ENCODE results near the gene SRP72. TPM values are rescaled to one million over a fixed set of nuclear protein-coding genes. Genes with fewer than 3 reads are reported as not detected.

Gene SRP72
- polyA plus RNA-seq, 2 of the 4 experiments (the other 2 are of a cell fraction): 70.1 to 135 TPM

GRCh38 chr4:56530269-56531148 is 63.1 kb downstream of the SRP72 start:
- peak overlapping the region; percentile 59 for H3K4me3 ChIP-seq
- FAIRE-seq (no peak), DNase-seq (ENCODE audit: low read depth in 1 of 2, low spot score in 1 of 2) (peak; percentile 38 to 66), ATAC-seq (peak; percentile 93 to 97)
- no peaks in the 10 kb centered on the region for H3K9me3 ChIP-seq
- POLR2A ChIA-PET: interaction anchor here (0.7 to 1.6 kb wide), 6 partner anchors 45 to 630 kb away, joined by 3 to 7 read pairs (median 4); partner anchors contain the start of genes PAICS and PPAT
- CTCF ChIA-PET: interaction anchor here (1.8 to 3.5 kb wide), 2 partner anchors 13 to 15 kb away, joined by 5 to 12 read pairs; no protein-coding TSS in a partner anchor
- no peaks in the 10 kb centered on the region for H3K4me1 ChIP-seq
- peak overlapping the region; percentile 44 to 80; a peak in 5 of 6 replicates for H3K27ac ChIP-seq
- WGBS (ENCODE audit: missing lambda C conversion rate): 24% methylated on average over 32 of the region's 68 CpGs
- peak overlapping the region; percentile 89 for H3K4me2 ChIP-seq
- TF ChIP-seq, protein P1, sequence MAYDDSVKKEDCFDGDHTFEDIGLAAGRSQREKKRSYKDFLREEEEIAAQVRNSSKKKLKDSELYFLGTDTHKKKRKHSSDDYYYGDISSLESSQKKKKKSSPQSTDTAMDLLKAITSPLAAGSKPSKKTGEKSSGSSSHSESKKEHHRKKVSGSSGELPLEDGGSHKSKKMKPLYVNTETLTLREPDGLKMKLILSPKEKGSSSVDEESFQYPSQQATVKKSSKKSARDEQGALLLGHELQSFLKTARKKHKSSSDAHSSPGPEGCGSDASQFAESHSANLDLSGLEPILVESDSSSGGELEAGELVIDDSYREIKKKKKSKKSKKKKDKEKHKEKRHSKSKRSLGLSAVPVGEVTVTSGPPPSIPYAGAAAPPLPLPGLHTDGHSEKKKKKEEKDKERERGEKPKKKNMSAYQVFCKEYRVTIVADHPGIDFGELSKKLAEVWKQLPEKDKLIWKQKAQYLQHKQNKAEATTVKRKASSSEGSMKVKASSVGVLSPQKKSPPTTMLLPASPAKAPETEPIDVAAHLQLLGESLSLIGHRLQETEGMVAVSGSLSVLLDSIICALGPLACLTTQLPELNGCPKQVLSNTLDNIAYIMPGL (CRISPR knock-in tag; IDR thresholded peaks at IDR 0.05; ENCODE audit: borderline replicate concordance): no peak
- no peak for TF ChIP-seq RAD21 (conservative IDR thresholded peaks at IDR 0.05 in 1 of 2, IDR thresholded peaks at IDR 0.05 in 1 of 2)
- no peak for TF ChIP-seq HOXB5 (CRISPR knock-in tag; IDR thresholded peaks at IDR 0.05)
- TF ChIP-seq HOXB13 (CRISPR knock-in tag; IDR thresholded peaks at IDR 0.05; ENCODE audit: low read depth): no peak
- TF ChIP-seq, protein P2, sequence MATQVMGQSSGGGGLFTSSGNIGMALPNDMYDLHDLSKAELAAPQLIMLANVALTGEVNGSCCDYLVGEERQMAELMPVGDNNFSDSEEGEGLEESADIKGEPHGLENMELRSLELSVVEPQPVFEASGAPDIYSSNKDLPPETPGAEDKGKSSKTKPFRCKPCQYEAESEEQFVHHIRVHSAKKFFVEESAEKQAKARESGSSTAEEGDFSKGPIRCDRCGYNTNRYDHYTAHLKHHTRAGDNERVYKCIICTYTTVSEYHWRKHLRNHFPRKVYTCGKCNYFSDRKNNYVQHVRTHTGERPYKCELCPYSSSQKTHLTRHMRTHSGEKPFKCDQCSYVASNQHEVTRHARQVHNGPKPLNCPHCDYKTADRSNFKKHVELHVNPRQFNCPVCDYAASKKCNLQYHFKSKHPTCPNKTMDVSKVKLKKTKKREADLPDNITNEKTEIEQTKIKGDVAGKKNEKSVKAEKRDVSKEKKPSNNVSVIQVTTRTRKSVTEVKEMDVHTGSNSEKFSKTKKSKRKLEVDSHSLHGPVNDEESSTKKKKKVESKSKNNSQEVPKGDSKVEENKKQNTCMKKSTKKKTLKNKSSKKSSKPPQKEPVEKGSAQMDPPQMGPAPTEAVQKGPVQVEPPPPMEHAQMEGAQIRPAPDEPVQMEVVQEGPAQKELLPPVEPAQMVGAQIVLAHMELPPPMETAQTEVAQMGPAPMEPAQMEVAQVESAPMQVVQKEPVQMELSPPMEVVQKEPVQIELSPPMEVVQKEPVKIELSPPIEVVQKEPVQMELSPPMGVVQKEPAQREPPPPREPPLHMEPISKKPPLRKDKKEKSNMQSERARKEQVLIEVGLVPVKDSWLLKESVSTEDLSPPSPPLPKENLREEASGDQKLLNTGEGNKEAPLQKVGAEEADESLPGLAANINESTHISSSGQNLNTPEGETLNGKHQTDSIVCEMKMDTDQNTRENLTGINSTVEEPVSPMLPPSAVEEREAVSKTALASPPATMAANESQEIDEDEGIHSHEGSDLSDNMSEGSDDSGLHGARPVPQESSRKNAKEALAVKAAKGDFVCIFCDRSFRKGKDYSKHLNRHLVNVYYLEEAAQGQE (IDR thresholded peaks at IDR 0.05): peak; percentile 93
- TF ChIP-seq POLR2A (IDR thresholded peaks at IDR 0.05; ENCODE audit: low read length): peak; percentile 44
- TF ChIP-seq ELK1 (IDR thresholded peaks at IDR 0.05; ENCODE audit: low read depth, low read length): no peak
- TF ChIP-seq NPAS2 (CRISPR knock-in tag; IDR thresholded peaks at IDR 0.05; ENCODE audit: borderline replicate concordance): no peak
- TF ChIP-seq HEYL (CRISPR knock-in tag; IDR thresholded peaks at IDR 0.05): no peak
- TF ChIP-seq FOXS1 (CRISPR knock-in tag; IDR thresholded peaks at IDR 0.05): no peak
- no peak for TF ChIP-seq HDAC2 (IDR thresholded peaks at IDR 0.05)
- TF ChIP-seq BHLHE40 (IDR thresholded peaks at IDR 0.05; ENCODE audit: low read depth, low read length): no peak
- peak; percentile 91 for TF ChIP-seq CHD2 (IDR thresholded peaks at IDR 0.05; ENCODE audit: low read length, partially characterized antibody)

- no peak for FAIRE-seq
- H3K4me1 ChIP-seq: no peaks in the 10 kb centered on the region
- WGBS (ENCODE audit: missing lambda C conversion rate): 74% methylated on average over 11 of the region's 11 CpGs
- no peak for ATAC-seq
- no peaks in the 10 kb centered on the region for H3K9me3 ChIP-seq
- POLR2A ChIA-PET: interaction anchor here (0.7 to 1.6 kb wide), 6 partner anchors 45 to 631 kb away, joined by 3 to 7 read pairs (median 4); partner anchors contain the start of genes PAICS and PPAT
- DNase-seq (ENCODE audit: low read depth in 1 of 2, low spot score in 1 of 2): no peak
- H3K4me2 ChIP-seq: peak overlapping the region; percentile 89
- CTCF ChIA-PET: interaction anchor here (1.8 to 3.5 kb wide), 2 partner anchors 13 to 14 kb away, joined by 5 to 12 read pairs; no protein-coding TSS in a partner anchor
- peak overlapping the region; percentile 59 for H3K4me3 ChIP-seq
- peak overlapping the region in 1 of 2 experiments; percentile 80; a peak in 4 of 6 replicates for H3K27ac ChIP-seq
- TF ChIP-seq ZNF302 (CRISPR knock-in tag; IDR thresholded peaks at IDR 0.05): no peak
- no peak for TF ChIP-seq ZSCAN20 (CRISPR knock-in tag; IDR thresholded peaks at IDR 0.05)
- no peak for TF ChIP-seq CBX8 (IDR thresholded peaks at IDR 0.05)
- TF ChIP-seq FOSL2 (IDR thresholded peaks at IDR 0.05): no peak
- TF ChIP-seq FOSL2 (CRISPR knock-in tag; IDR thresholded peaks at IDR 0.05): no peak
- no peak for TF ChIP-seq ESRRA (IDR thresholded peaks at IDR 0.05; ENCODE audit: borderline replicate concordance, low read length)
- no peak for TF ChIP-seq KDM5A (IDR thresholded peaks at IDR 0.05)
- TF ChIP-seq GATA3 (IDR thresholded peaks at IDR 0.05; ENCODE audit: borderline replicate concordance): no peak
- no peak for TF ChIP-seq KDM1A (IDR thresholded peaks at IDR 0.05; ENCODE audit: low read depth)
- TF ChIP-seq SMC3 (IDR thresholded peaks at IDR 0.05): no peak
- no peak for TF ChIP-seq EP300 (IDR thresholded peaks at IDR 0.05)
- TF ChIP-seq CHD2 (IDR thresholded peaks at IDR 0.05; ENCODE audit: low read length, partially characterized antibody): no peak
- no peak for TF ChIP-seq NR3C1 (IDR thresholded peaks at IDR 0.05)
- no peak for TF ChIP-seq CEBPB (IDR thresholded peaks at IDR 0.05)
- TF ChIP-seq ATOH8 (CRISPR knock-in tag; IDR thresholded peaks at IDR 0.05; ENCODE audit: low read depth): no peak
- TF ChIP-seq HOXB13 (CRISPR knock-in tag; IDR thresholded peaks at IDR 0.05; ENCODE audit: low read depth): no peak
- TF ChIP-seq MAX (IDR thresholded peaks at IDR 0.05): no peak
- TF ChIP-seq MYC (IDR thresholded peaks at IDR 0.05; ENCODE audit: borderline replicate concordance, low read length): no peak
Observed at GRCh38 chr4:56531149-56531770, 63.8 kb downstream of the SRP72 start.

All from A549 (cell line).